SU-DHL-6 (cell line): ENCODE results near the gene PRPF6.

Experiments used
- H2AFZ ChIP-seq: fragments of 200-600 bp; sonication (generic); 2 replicates; pipeline ENCODE4 v1.6.1; 2014; ENCODE audit warnings: low read depth, mild to moderate bottlenecking, moderate library complexity, mixed read lengths, antibody characterized with exemption, low read length; ENCODE audit not compliant: severe bottlenecking
- H3F3A ChIP-seq: fragments of 200-600 bp; shearing (Covaris generic); 2 replicates; pipeline ENCODE4 v1.6.0; 2016; ENCODE audit warnings: antibody characterized with exemption, mild to moderate bottlenecking; ENCODE audit not compliant: insufficient read depth
- H3K27ac ChIP-seq: fragments of 200-600 bp; sonication (generic); 2 replicates; pipeline ENCODE4 v1.5.1; 2016; ENCODE audit warnings: low read depth, mild to moderate bottlenecking, low read length, moderate library complexity, mixed read lengths
- H3K27me3 ChIP-seq: fragments of 200-600 bp; sonication (generic), shearing (Covaris generic); 2 replicates; pipeline ENCODE4 v1.6.0; 2014; ENCODE audit warnings: mild to moderate bottlenecking, low read length
- H3K36me3 ChIP-seq: fragments of 200-600 bp; sonication (generic); 2 replicates; pipeline ENCODE4 v1.6.1; 2014; ENCODE audit warnings: mild to moderate bottlenecking, low read length, mixed read lengths
- H3K4me2 ChIP-seq: fragments of 300-600, 200-600 bp; shearing (Covaris generic), sonication (generic); 2 replicates; pipeline ENCODE4 v1.6.0; 2014; ENCODE audit warnings: low read length, low read depth, mild to moderate bottlenecking; ENCODE audit not compliant: poor library complexity, severe bottlenecking
- H3K4me3 ChIP-seq: fragments of 200-600 bp; sonication (generic); 2 replicates; pipeline ENCODE4 v1.5.1; 2014; ENCODE audit warnings: antibody characterized with exemption, low read length, mild to moderate bottlenecking, mixed read lengths; ENCODE audit not compliant: insufficient read depth, poor library complexity, severe bottlenecking
- H3K79me2 ChIP-seq: fragments of 200-600 bp; sonication (generic); 2 replicates; pipeline ENCODE4 v1.6.1; 2014; ENCODE audit warnings: mild to moderate bottlenecking, low read length, moderate library complexity; ENCODE audit not compliant: insufficient read depth
- H3K9ac ChIP-seq: fragments of 200-600 bp; sonication (generic); 2 replicates; pipeline ENCODE4 v1.7.0; 2014; ENCODE audit warnings: mild to moderate bottlenecking, low read length
- H3K9me2 ChIP-seq: fragments of 200-600 bp; sonication (generic); replicated peaks from 2 replicates; pipeline ENCODE4 v1.6.1; 2014; ENCODE audit warnings: low read length; ENCODE audit not compliant: insufficient read depth
- H3K9me3 ChIP-seq: fragments of 200-600 bp; sonication (generic); 2 replicates; pipeline ENCODE4 v1.6.1; 2014; ENCODE audit warnings: low read length, mixed read lengths; ENCODE audit not compliant: insufficient read depth
- H4K20me1 ChIP-seq: fragments of 200-600 bp; sonication (generic); 2 replicates; pipeline ENCODE4 v1.6.1; 2014; ENCODE audit warnings: low read depth, mild to moderate bottlenecking, antibody characterized with exemption, low read length, moderate library complexity, mixed read lengths
- CTCF ChIP-seq: fragments of 200-600 bp; sonication (generic); IDR thresholded peaks from one replicate; pipeline ENCODE4 v1.5.1; 2017; ENCODE audit warnings: antibody characterized with exemption, mild to moderate bottlenecking, low read length, moderate library complexity; ENCODE audit not compliant: insufficient read depth, poor library complexity, severe bottlenecking
- EZH2phosphoT487 ChIP-seq: fragments of 200-600 bp; sonication (generic), shearing (Covaris generic); conservative IDR thresholded peaks from 2 replicates; pipeline ENCODE4 v1.6.1; 2018; ENCODE audit warnings: mild to moderate bottlenecking, antibody characterized with exemption, low read length, moderate library complexity, mixed read lengths

PRPF6 gene

GRCh38 chr20:64067005-64067632, 86.2 kb downstream of the PRPF6 start:
- Histone ChIP-seq H3F3A (no peaks in the 10 kb centered on the region), H3K4me3 (no peak overlapping the region), H3K9me3 (no peaks in the 10 kb centered on the region), H3K27me3 (no peaks in the 10 kb centered on the region), H4K20me1 (no peaks in the 10 kb centered on the region), H3K79me2 (no peaks in the 10 kb centered on the region), H2AFZ (no peak overlapping the region), H3K36me3 (no peaks in the 10 kb centered on the region), H3K9ac (no peak overlapping the region), H3K4me2 (no peak overlapping the region), H3K27ac (no peak overlapping the region), H3K9me2 (no peaks in the 10 kb centered on the region)
- TF ChIP-seq CTCF (no peak), EZH2phosphoT487 (no peak)

DNA sequence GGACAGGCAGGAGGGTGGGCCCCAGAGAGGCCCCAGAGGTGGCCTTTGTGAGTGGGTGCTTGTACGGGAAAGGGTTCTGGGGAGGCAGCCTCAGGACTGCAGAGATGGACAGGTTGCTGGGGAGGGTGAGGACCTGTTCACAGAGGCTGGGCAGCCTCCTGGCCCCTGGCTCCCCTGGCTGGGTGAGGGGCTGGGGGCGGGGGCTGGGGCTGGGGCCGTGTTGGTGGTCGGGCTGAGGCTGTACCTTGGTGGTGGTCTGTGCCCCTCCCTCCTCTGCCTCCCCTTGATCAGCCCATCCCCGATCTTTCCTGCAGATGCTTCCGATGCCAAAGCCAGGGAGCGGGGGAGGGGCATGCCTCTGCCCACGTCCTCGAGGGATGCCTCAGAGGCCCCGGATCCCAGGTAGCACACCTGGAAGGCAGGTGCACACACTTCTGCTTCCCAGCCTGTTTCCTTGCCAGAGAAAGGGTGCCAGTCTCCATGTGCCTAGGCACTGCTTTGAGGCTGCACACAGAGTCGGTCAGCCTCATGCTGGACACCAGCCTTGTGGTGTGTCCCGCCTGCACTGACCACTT, 86.9 kb downstream of the PRPF6 start:
- Histone ChIP-seq H2AFZ (no peak overlapping the region), H4K20me1 (no peaks in the 10 kb centered on the region), H3K4me2 (no peak overlapping the region), H3K9me2 (no peaks in the 10 kb centered on the region), H3K9ac (no peak overlapping the region), H3K27me3 (no peaks in the 10 kb centered on the region), H3F3A (no peaks in the 10 kb centered on the region), H3K27ac (no peak overlapping the region), H3K4me3 (no peak overlapping the region), H3K79me2 (no peaks in the 10 kb centered on the region), H3K9me3 (no peaks in the 10 kb centered on the region), H3K36me3 (no peaks in the 10 kb centered on the region)
- no peak for TF ChIP-seq CTCF
- TF ChIP-seq EZH2phosphoT487 = no peak

DNA sequence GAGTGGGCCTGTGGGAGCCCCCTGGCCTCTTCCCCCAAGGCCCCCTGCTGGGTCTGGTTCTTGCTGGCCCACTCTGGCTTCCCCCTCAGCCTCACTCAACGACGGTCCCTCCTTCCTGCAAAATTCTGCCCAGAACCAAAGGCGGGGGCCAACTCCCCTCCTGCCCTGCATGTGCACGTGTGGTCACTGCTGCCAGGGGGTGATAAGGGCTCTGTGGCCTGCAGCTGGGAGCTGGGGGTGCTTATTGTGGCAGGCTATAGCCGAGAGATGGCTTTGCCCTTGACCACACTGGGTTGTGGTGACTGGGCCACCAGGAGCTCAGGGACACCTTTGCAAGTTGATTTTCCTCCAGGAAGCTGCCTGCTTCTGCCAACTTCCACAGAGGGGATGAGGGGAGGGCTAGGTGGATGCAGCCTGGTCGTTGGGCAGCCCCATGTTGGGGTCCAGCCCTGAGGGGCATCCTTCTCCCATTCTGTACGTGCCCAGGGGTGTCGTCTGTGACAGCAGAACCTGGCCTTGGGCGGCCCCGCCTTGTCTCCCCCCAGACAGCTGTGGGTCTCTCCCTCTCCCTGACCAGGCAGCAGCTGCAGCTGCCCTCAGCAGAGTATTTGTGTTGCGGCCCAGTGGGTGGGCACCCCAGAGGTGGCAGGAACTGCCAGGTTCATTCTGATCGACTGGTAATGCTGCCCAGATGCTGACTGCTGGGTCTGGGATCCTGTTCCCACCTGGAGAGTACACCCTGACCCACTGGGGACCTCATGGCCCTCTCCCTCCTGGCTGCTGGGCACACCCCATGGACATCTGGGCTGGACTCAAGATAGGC, 87.7 kb downstream of the PRPF6 start:
- no peak overlapping the region for H2AFZ ChIP-seq
- no peak overlapping the region for H3K4me3 ChIP-seq
- H3K9me2 ChIP-seq = no peaks in the 10 kb centered on the region
- no peaks in the 10 kb centered on the region for H3K79me2 ChIP-seq
- H3K36me3 ChIP-seq = no peaks in the 10 kb centered on the region
- H3K9me3 ChIP-seq = no peaks in the 10 kb centered on the region
- no peak overlapping the region for H3K27ac ChIP-seq
- H3K4me2 ChIP-seq = no peak overlapping the region
- no peaks in the 10 kb centered on the region for H3F3A ChIP-seq
- H4K20me1 ChIP-seq = no peaks in the 10 kb centered on the region
- no peak overlapping the region for H3K9ac ChIP-seq
- TF ChIP-seq CTCF (no peak), EZH2phosphoT487 (no peak)
- no peaks in the 10 kb centered on the region for H3K27me3 ChIP-seq
